Right lobe of liver (tissue), 6 donors: ENCODE results near the gene THBS4. TPM values are rescaled to one million over a fixed set of nuclear protein-coding genes. Genes with fewer than 3 reads are reported as not detected.
"Not testable (repeated sequence)": the region's sequence is repeated elsewhere in the genome, so short reads cannot be mapped to it uniquely, and the experiment has no call there.

Experiments used
- ATAC-seq, 4 donors: fragments of 200-7000 bp; cut with Tn5 transposase; one replicate each; pipeline ENCODE4 v1.9.1; 2020; ENCODE audit warnings: mild to moderate bottlenecking in 4 of 4, moderate library complexity in 4 of 4
- DNase-seq, 3 donors: peaks; one replicate each; pipeline ENCODE4 v3.0.0-alpha.2; 2020
- H3K27ac ChIP-seq, 3 donors: fragments of 200-600 bp; one replicate each; pipeline ENCODE4 v1.8.0; 2022
- H3K27me3 ChIP-seq, 2 donors: fragments of 200-600 bp; one replicate each; pipeline ENCODE4 v1.8.0; 2022
- H3K36me3 ChIP-seq, 4 donors: fragments of 200-600 bp; sonication (generic) in 1 of 4; one replicate each; pipeline versions ENCODE4 v1.5.1 to v1.8.0; 2017 to 2022; ENCODE audit warnings: control low read depth in 1 of 4
- H3K4me1 ChIP-seq, 4 donors: fragments of 200-600 bp; sonication (generic) in 1 of 4; one replicate each; pipeline versions ENCODE4 v1.5.1 to v1.8.0; 2017 to 2022; ENCODE audit warnings: control low read depth in 1 of 4
- H3K4me3 ChIP-seq, 3 donors: fragments of 200-600 bp; one replicate each; pipeline ENCODE4 v1.8.0; 2022
- H3K9me3 ChIP-seq, 4 donors: fragments of 200-600 bp; sonication (generic) in 1 of 4; one replicate each; pipeline versions ENCODE4 v1.5.1 to v1.8.0; 2017 to 2022; ENCODE audit warnings: control low read depth in 1 of 4
- POLR2A ChIP-seq: fragments of 450-650 bp; IDR thresholded peaks from one replicate; pipeline ENCODE4 v1.6.1; 2017; ENCODE audit warnings: antibody characterized with exemption, mild to moderate bottlenecking
- WGBS: methylation state at CpG from one replicate; pipeline ENCODE4 v1.1.6; 2018; ENCODE audit warnings: low coverage, low lambda C conversion rate; ENCODE audit not compliant: insufficient coverage; ENCODE audit errors: missing lambda C conversion rate; 5-methylcytosine and 5-hydroxymethylcytosine counted together
- intact Hi-C, 2 donors: fragments of 100-400 bp; cut with DNase I; formaldehyde crosslinking; loops; one replicate each; pipeline versions ENCODE4 v1.11.2 to v1.14.1; 2022
- total RNA-seq, 6 experiments: library from RNA; depleted of rRNA in 2 of 6; stranded (reverse); fragments of >200 nt in 2 of 6; fragmentation: NEBNext Ultra II Directional in 3 of 6; extraction: Animal tissue kit (Norgen Biotek cat#: 25700) in 3 of 6; gene quantifications; one replicate each; pipeline versions ENCODE4 v1.1.0 to v1.2.4, GENCODE V29; 2016 to 2023
- TF ChIP-seq, protein P1 (sequence below), 4 donors: fragments of 200-600 bp in 3 of 4; fragments of 450-650 bp in 1 of 4; IDR thresholded peaks; one replicate each; pipeline versions ENCODE4 v1.5.1 to v1.8.0; 2016 to 2022; ENCODE audit warnings: antibody characterized with exemption in 4 of 4, mild to moderate bottlenecking in 2 of 4
- donor health status: DM: no; HTN: yes; CAD: no.
- donor health status: DM: no; HTN: no; CAD: no.
- donor health status: DM: no; HTN: no; CAD: no.
- donor health status: DM: no; HTN: yes; CAD: no.
- donor health status: DM: no; HTN: yes; CAD: no.

THBS4 gene
- total RNA-seq, 6 experiments from 2014 or later = 0.24 to 0.37 TPM; not detected in 4

DNA sequence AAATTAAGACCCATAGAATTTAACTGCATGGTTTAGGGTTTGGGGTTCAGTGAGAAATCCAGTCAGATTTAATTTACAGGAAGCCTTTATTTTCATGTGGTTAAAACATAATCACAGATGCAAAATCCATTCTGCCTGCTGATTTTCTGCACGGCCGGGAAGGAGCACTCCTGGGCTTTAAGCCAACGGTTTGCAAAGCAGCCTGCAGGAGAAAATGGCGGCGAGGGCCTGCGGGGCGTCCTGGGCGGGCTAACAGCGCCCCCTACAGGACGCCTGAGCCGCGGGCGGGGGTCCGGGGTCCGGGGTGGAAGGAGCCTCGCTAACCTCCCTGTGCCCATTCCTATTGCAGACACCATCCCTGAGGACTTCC lies 47.6 kb downstream of the THBS4 start:
- ATAC-seq (peak; percentile 63 to 79 (median 68)), DNase-seq (peak in 2 of 3 donors; percentile 42 to 68)
- Histone ChIP-seq H3K9me3 (no peaks in the 10 kb centered on the region), H3K4me3 (peak overlapping the region in 1 of 3 donors; percentile 2), H3K36me3 (no peaks in the 10 kb centered on the region), H3K27me3 (no peaks in the 10 kb centered on the region), H3K4me1 (no peaks in the 10 kb centered on the region), H3K27ac (peak overlapping the region in 1 of 3 donors; percentile 11)
- WGBS = 6% methylated on average over 16 of the region's 16 CpGs
- intact Hi-C loops = no loop called here
- TF ChIP-seq, protein P1, sequence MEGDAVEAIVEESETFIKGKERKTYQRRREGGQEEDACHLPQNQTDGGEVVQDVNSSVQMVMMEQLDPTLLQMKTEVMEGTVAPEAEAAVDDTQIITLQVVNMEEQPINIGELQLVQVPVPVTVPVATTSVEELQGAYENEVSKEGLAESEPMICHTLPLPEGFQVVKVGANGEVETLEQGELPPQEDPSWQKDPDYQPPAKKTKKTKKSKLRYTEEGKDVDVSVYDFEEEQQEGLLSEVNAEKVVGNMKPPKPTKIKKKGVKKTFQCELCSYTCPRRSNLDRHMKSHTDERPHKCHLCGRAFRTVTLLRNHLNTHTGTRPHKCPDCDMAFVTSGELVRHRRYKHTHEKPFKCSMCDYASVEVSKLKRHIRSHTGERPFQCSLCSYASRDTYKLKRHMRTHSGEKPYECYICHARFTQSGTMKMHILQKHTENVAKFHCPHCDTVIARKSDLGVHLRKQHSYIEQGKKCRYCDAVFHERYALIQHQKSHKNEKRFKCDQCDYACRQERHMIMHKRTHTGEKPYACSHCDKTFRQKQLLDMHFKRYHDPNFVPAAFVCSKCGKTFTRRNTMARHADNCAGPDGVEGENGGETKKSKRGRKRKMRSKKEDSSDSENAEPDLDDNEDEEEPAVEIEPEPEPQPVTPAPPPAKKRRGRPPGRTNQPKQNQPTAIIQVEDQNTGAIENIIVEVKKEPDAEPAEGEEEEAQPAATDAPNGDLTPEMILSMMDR (IDR thresholded peaks at IDR 0.05) = peak; percentile 36 to 76 (median 70)
- TF ChIP-seq POLR2A = no peak

DNA sequence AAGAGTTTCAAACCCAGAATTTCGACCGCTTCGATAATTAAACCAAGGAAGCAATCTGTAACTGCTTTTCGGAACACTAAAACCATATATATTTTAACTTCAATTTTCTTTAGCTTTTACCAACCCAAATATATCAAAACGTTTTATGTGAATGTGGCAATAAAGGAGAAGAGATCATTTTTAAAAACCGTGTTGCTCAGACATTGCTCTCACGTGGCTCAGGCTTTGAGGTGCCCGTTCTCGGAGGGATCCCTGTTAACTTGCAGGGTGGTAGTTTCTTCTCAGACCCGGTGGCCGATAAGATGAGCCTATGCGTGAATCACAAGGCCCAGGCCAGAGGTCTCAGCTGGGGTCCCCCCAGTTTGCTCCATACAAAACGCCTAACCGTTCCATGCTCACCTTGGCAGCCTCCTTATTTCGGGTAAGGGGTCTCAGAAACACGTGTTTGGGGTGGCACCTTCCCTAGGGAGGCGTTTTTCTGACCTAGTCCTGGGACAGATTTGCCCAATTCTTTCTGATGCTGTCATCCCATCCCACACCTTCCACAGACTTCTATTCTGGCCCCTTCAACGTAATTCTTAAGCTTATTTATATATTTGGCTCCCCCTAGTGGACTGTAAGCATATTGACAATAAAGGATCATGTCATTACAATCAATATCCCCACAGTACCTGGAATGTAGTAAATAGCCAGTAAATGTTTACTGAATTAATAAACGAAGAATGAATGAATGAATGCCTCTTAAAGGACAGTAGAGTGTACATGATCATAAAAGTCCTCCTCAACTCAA lies 48.1 kb downstream of the THBS4 start:
- intact Hi-C loops = no loop called here
- DNase-seq (no peak), ATAC-seq (peak; percentile 84 to 93 (median 88))
- WGBS = 36% methylated on average over 15 of the region's 19 CpGs
- Histone ChIP-seq H3K27ac (peak overlapping the region in 1 of 3 donors; percentile 11), H3K36me3 (no peaks in the 10 kb centered on the region), H3K4me3 (peak overlapping the region in 1 of 3 donors; percentile 2), H3K27me3 (no peaks in the 10 kb centered on the region), H3K9me3 (no peaks in the 10 kb centered on the region), H3K4me1 (no peaks in the 10 kb centered on the region)
- TF ChIP-seq, protein P1 (IDR thresholded peaks at IDR 0.05) = peak; percentile 62 to 73 (median 70)
- TF ChIP-seq POLR2A = no peak

DNA sequence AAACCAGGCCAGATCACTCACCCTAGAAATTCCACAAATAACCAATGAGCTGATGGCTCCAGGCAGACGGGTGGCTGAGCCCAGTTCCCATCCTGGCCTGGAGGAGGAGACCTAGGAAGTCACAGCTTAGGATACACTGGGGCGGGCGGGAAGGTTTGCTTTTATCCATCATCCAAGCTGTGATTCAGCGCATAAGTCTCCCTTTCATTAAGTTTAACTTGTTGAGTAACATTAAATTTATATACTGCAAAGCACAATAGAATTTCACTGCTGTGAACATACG lies 55.7 kb downstream of the THBS4 start:
- intact Hi-C loops = loop anchor here (5.0 to 10.0 kb wide), 2 partner anchors 184 to 216 kb away; no protein-coding TSS in a partner anchor
- Histone ChIP-seq H3K27ac (no peak overlapping the region), H3K9me3 (no peaks in the 10 kb centered on the region), H3K4me1 (peaks cover 0 to 7% (median 0%) of the 10 kb centered on the region in 4 donors), H3K4me3 (no peak overlapping the region), H3K36me3 (no peaks in the 10 kb centered on the region), H3K27me3 (no peaks in the 10 kb centered on the region)
- ATAC-seq (no peak), DNase-seq (no peak)
- 83% methylated on average over 2 of the region's 5 CpGs for WGBS
- no peak for TF ChIP-seq POLR2A
- TF ChIP-seq, protein P1 (IDR thresholded peaks at IDR 0.05) = no peak

DNA sequence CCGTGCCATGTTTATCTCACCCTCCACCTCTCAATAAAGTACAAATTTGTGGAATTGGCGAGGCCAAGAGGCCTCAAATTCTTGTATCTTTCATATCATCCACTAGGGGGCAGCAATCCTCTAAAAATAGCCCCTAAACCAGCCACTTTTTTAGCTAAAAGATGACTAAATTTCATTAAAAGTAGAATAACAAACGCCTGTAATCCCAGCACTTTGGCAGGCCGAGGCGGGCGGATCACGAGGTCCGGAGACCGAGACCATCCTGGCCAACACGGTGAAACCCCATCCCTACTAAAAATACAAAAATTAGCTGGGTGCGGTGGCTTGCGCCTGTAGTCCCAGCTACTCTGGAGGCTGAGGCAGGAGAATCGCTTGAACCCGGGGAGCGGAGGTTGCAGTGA lies 56.6 kb downstream of the THBS4 start:
- intact Hi-C loops = loop anchor here (5.0 to 10.0 kb wide), 2 partner anchors 183 to 216 kb away; no protein-coding TSS in a partner anchor
- peak; percentile 65 to 82 (median 78) for ATAC-seq
- H3K27ac ChIP-seq, DNase-seq, H3K4me3 ChIP-seq, H3K27me3 ChIP-seq, H3K9me3 ChIP-seq, H3K36me3 ChIP-seq, H3K4me1 ChIP-seq: not testable (repeated sequence)
- 13% methylated on average over 12 of the region's 15 CpGs for WGBS
- TF ChIP-seq, protein P1 (IDR thresholded peaks at IDR 0.05) = peak; percentile 63 to 80 (median 70)
